ENCODE measurements around the gene TMEFF2. TPM values are rescaled to one million over a fixed set of nuclear protein-coding genes. Genes with fewer than 3 reads are reported as not detected.

The TMEFF2 gene
- total and polyA plus RNA-seq, 2 of the 8 experiments (the other 6 are each of a cell fraction or from before 2014, with no cell fraction given) = 0.91 to 3.7 TPM

- H3K79me2 ChIP-seq (ENCODE audit: control insufficient read depth in 1 of 2, insufficient read depth in 2 of 2, low read length in 2 of 2) = no peaks in the 10 kb centered on the region
- H4K5ac ChIP-seq (ENCODE audit: insufficient read length, low read depth, low read length) = no peak overlapping the region
- H3K9ac ChIP-seq (replicated peaks in 1 of 4; ENCODE audit: extremely low read depth in 1 of 4, low read depth in 3 of 4, low read length in 3 of 4) = no peak overlapping the region
- H4K8ac ChIP-seq (ENCODE audit: extremely low read depth, insufficient read depth, low read length) = no peak overlapping the region
- no peak overlapping the region for H3K23ac ChIP-seq (ENCODE audit: insufficient read length)
- no peak overlapping the region for H2BK120ac ChIP-seq (replicated peaks; ENCODE audit: low read depth, low read length)
- H3K4me1 ChIP-seq (replicated peaks in 1 of 4; ENCODE audit: control insufficient read depth in 3 of 4, insufficient read depth in 4 of 4, low read length in 3 of 4) = peaks cover 0 to 6% (median 0%) of the 10 kb centered on the region in 4 experiments; a peak in 1 of 7 replicates
- H3K27me3 ChIP-seq (replicated peaks in 1 of 4; ENCODE audit: control insufficient read depth in 3 of 4, extremely low read depth in 1 of 4, insufficient read depth in 3 of 4, low read length in 3 of 4) = no peaks in the 10 kb centered on the region
- no peak overlapping the region for H2BK12ac ChIP-seq (ENCODE audit: low read depth, low read length)
- no peak overlapping the region for H2BK15ac ChIP-seq (ENCODE audit: low read length)
- no peak overlapping the region for H4K91ac ChIP-seq (replicated peaks; ENCODE audit: insufficient read length, low read length)
- no peak overlapping the region for H3K4ac ChIP-seq (replicated peaks; ENCODE audit: insufficient read length, low read depth, low read length)
- H3K14ac ChIP-seq (ENCODE audit: insufficient read length) = no peak overlapping the region
- 0 out of 8 replicates have a peak, but pooled peaks cover 0 to 2% (median 0%) of the 10 kb centered on the region in 4 experiments for H3K36me3 ChIP-seq (ENCODE audit: control insufficient read depth in 2 of 4, insufficient read depth in 4 of 4, low read length in 3 of 4)
- peaks cover 0 to 6% of the 10 kb centered on the region in 2 experiments; a peak in 1 of 4 replicates for H3K9me3 ChIP-seq (ENCODE audit: insufficient read depth in 2 of 2, low read depth in 1 of 2, low read length in 1 of 2)
- no peaks in the 10 kb centered on the region; the same call in 1 of the 2 replicates for H3K23me2 ChIP-seq (ENCODE audit: low read depth, low read length)
- H3K79me1 ChIP-seq (ENCODE audit: low read depth, low read length) = no peaks in the 10 kb centered on the region
- DNase-seq (ENCODE audit: low read depth in 1 of 2, low spot score in 2 of 2) = no peak
- H4K20me1 ChIP-seq (replicated peaks in 1 of 2; ENCODE audit: control insufficient read depth in 1 of 2, insufficient read depth in 2 of 2, low read length in 2 of 2) = no peaks in the 10 kb centered on the region
- ChIA-PET POLR2A (ENCODE audit: partially characterized antibody) (no interaction called here), CTCF (ENCODE audit: partially characterized antibody) (no interaction called here)
- no peak overlapping the region for H2AFZ ChIP-seq (ENCODE audit: low read length)
- no peak overlapping the region for H2AK5ac ChIP-seq (ENCODE audit: low read depth, low read length)
- H2BK20ac ChIP-seq (ENCODE audit: low read length) = no peak overlapping the region
- H3K4me2 ChIP-seq (ENCODE audit: insufficient read depth in 1 of 2, low read depth in 2 of 2, low read length in 2 of 2) = no peak overlapping the region
- no peak overlapping the region for H3K56ac ChIP-seq (replicated peaks; ENCODE audit: insufficient read length, low read depth, low read length)
- 94% methylated on average over 2 of the region's 2 CpGs; no CpG with 5 or more reads in 1 of the 2 experiments for WGBS, 2 experiments (ENCODE audit: extremely low coverage in 1 of 2, insufficient coverage in 1 of 2, insufficient read length in 1 of 2, insufficient replicate concordance in 2 of 2, low coverage in 1 of 2, low lambda C conversion rate in 2 of 2, missing lambda C conversion rate in 1 of 2)
- H3K4me3 ChIP-seq (ENCODE audit: extremely low read depth in 1 of 4, insufficient read depth in 2 of 4, low read depth in 3 of 4, low read length in 4 of 4) = no peak overlapping the region
- no peak overlapping the region for H3K18ac ChIP-seq (ENCODE audit: extremely low read depth, low read length)
- no peak overlapping the region for H3K27ac ChIP-seq (ENCODE audit: low read depth, low read length)
- no peak for FAIRE-seq
- no peak overlapping the region for H2BK5ac ChIP-seq (ENCODE audit: low read depth, low read length)
- no peak for TF ChIP-seq SP4 (IDR thresholded peaks at IDR 0.05; ENCODE audit: low read length)
Observed at GRCh38 chr2:191920502-191920901, 274.2 kb downstream of the TMEFF2 start.

All from H1 (cell line).